Suprapubic skin (tissue), 4 donors: ENCODE data around the gene RPS8. TPM values are rescaled to one million over a fixed set of nuclear protein-coding genes. Genes with fewer than 3 reads are reported as not detected.
"Not testable (repeated sequence)": the region's sequence is repeated elsewhere in the genome, so short reads cannot be mapped to it uniquely, and the experiment has no call there.

Source experiments
- DNase-seq, 2 donors: peaks; one replicate each; pipeline ENCODE4 v3.0.0-alpha.2; 2019; ENCODE audit warnings: low spot score in 2 of 2
- H3K27ac ChIP-seq: fragments of 200-600 bp; sonication (generic); one replicate; pipeline ENCODE4 v1.5.1; 2019
- H3K27me3 ChIP-seq: fragments of 200-600 bp; sonication (generic); one replicate; pipeline ENCODE4 v1.5.1; 2019
- H3K36me3 ChIP-seq: fragments of 200-600 bp; sonication (generic); one replicate; pipeline ENCODE4 v1.5.1; 2019
- H3K4me1 ChIP-seq: fragments of 200-600 bp; sonication (generic); one replicate; pipeline ENCODE4 v1.5.1; 2019
- H3K4me3 ChIP-seq: fragments of 200-600 bp; sonication (generic); one replicate; pipeline ENCODE4 v1.5.1; 2019; ENCODE audit warnings: mild to moderate bottlenecking
- H3K9me3 ChIP-seq: fragments of 200-600 bp; sonication (generic); one replicate; pipeline ENCODE4 v1.5.1; 2019
- CTCF ChIP-seq, 2 donors: fragments of 200-600 bp in 1 of 2; fragments of 450-650 bp in 1 of 2; sonication (generic) in 1 of 2; IDR thresholded peaks; one replicate each; pipeline ENCODE4 v1.5.1; 2016 to 2019; ENCODE audit warnings: antibody characterized with exemption in 2 of 2, mild to moderate bottlenecking in 1 of 2, moderate library complexity in 1 of 2
- EP300 ChIP-seq: sonication (generic); formaldehyde crosslinking; IDR thresholded peaks from one replicate; pipeline ENCODE4 v1.6.1; 2017; ENCODE audit warnings: antibody characterized with exemption
- POLR2A ChIP-seq, 2 donors: fragments of 450-650 bp; IDR thresholded peaks; one replicate each; pipeline ENCODE4 v1.6.1; 2017; ENCODE audit warnings: antibody characterized with exemption in 2 of 2, mild to moderate bottlenecking in 2 of 2, moderate library complexity in 2 of 2
- POLR2AphosphoS5 ChIP-seq, 3 donors: sonication (generic); formaldehyde crosslinking; IDR thresholded peaks; one replicate each; pipeline ENCODE4 v1.6.1; 2017; ENCODE audit warnings: antibody characterized with exemption in 3 of 3
- WGBS: methylation state at CpG from one replicate; pipeline ENCODE4 v1.1.5; 2018; 5-methylcytosine and 5-hydroxymethylcytosine counted together
- total RNA-seq, 4 donors: library from RNA; depleted of rRNA; stranded (reverse); fragments of >200 nt; gene quantifications; one replicate each; pipeline ENCODE4 v1.1.0, GENCODE V29; 2016

The RPS8 gene
- total RNA-seq, 4 donors from 2014 or later: 1,858 to 3,271 (median 2,807) TPM

GRCh38 chr1:44819608-44820327 lies 44.4 kb downstream of the RPS8 start:
- H3K4me1 ChIP-seq: peaks cover 34% of the 10 kb centered on the region
- H3K9me3 ChIP-seq: no peaks in the 10 kb centered on the region
- H3K27me3 ChIP-seq: no peaks in the 10 kb centered on the region
- 2% methylated on average over 33 of the region's 33 CpGs for WGBS
- TF ChIP-seq POLR2AphosphoS5 (IDR thresholded peaks at IDR 0.05): peak; percentile 63 to 86 (median 65)
- peak; percentile 87 to 88 for TF ChIP-seq POLR2A (IDR thresholded peaks at IDR 0.05)
- TF ChIP-seq EP300: no peak
- DNase-seq: peak; percentile 90 to 93
- peak overlapping the region; percentile 91 for H3K27ac ChIP-seq
- H3K36me3 ChIP-seq: no peaks in the 10 kb centered on the region
- H3K4me3 ChIP-seq: peak overlapping the region; percentile 57

- TF ChIP-seq CTCF (IDR thresholded peaks at IDR 0.05) (no peak), POLR2A (IDR thresholded peaks at IDR 0.05) (no peak)
- peak in 1 of 2 donors; percentile 74 for DNase-seq
- Histone ChIP-seq H3K36me3 (no peaks in the 10 kb centered on the region), H3K9me3 (no peaks in the 10 kb centered on the region), H3K27ac (peak overlapping the region; percentile 91), H3K4me1 (peaks cover 26% of the 10 kb centered on the region), H3K27me3 (no peaks in the 10 kb centered on the region), H3K4me3 (peak overlapping the region; percentile 57)
- WGBS: 43% methylated on average over 16 of the region's 25 CpGs
Measured at GRCh38 chr1:44820328-44821239, 45.2 kb downstream of the RPS8 start.

GRCh38 chr1:44821240-44821715 lies 45.9 kb downstream of the RPS8 start:
- 87% methylated on average over 9 of the region's 9 CpGs for WGBS
- H3K27me3 ChIP-seq: no peaks in the 10 kb centered on the region
- DNase-seq: no peak
- H3K4me1 ChIP-seq: peaks cover 22% of the 10 kb centered on the region
- H3K27ac ChIP-seq: peak overlapping the region; percentile 91
- no peaks in the 10 kb centered on the region for H3K9me3 ChIP-seq
- no peak overlapping the region for H3K4me3 ChIP-seq
- no peaks in the 10 kb centered on the region for H3K36me3 ChIP-seq
- TF ChIP-seq POLR2A (IDR thresholded peaks at IDR 0.05): no peak
- TF ChIP-seq EP300: no peak
- TF ChIP-seq POLR2AphosphoS5 (IDR thresholded peaks at IDR 0.05): no peak
- no peak for TF ChIP-seq CTCF (IDR thresholded peaks at IDR 0.05)

- WGBS: 57% methylated on average over 2 of the region's 6 CpGs
- Histone ChIP-seq H3K27me3 (no peaks in the 10 kb centered on the region), H3K4me3 (no peak overlapping the region), H3K27ac (no peak overlapping the region), H3K36me3 (no peaks in the 10 kb centered on the region), H3K9me3 (no peaks in the 10 kb centered on the region), H3K4me1 (peaks cover 22% of the 10 kb centered on the region)
- TF ChIP-seq POLR2AphosphoS5 (IDR thresholded peaks at IDR 0.05) (no peak), POLR2A (IDR thresholded peaks at IDR 0.05) (no peak), CTCF (IDR thresholded peaks at IDR 0.05) (no peak), EP300 (no peak)
- no peak for DNase-seq
Measured at GRCh38 chr1:44822131-44822701, 46.9 kb downstream of the RPS8 start.

GRCh38 chr1:44822981-44823451 lies 47.7 kb downstream of the RPS8 start:
- no peak for DNase-seq
- peaks cover 19% of the 10 kb centered on the region for H3K4me1 ChIP-seq
- H3K27ac ChIP-seq: no peak overlapping the region
- H3K27me3 ChIP-seq: no peaks in the 10 kb centered on the region
- no peak overlapping the region for H3K4me3 ChIP-seq
- TF ChIP-seq POLR2A (IDR thresholded peaks at IDR 0.05) (no peak), POLR2AphosphoS5 (IDR thresholded peaks at IDR 0.05) (no peak), EP300 (no peak), CTCF (IDR thresholded peaks at IDR 0.05) (no peak)
- no peaks in the 10 kb centered on the region for H3K9me3 ChIP-seq
- 77% methylated on average over 7 of the region's 15 CpGs for WGBS
- H3K36me3 ChIP-seq: no peaks in the 10 kb centered on the region

- H3K9me3 ChIP-seq, DNase-seq, H3K27me3 ChIP-seq, H3K4me3 ChIP-seq, H3K27ac ChIP-seq, H3K36me3 ChIP-seq: not testable (repeated sequence)
- H3K4me1 ChIP-seq: peaks cover 10% of the 10 kb centered on the region
- WGBS: 92% methylated on average over 6 of the region's 6 CpGs
Measured at GRCh38 chr1:44824392-44824791, 49.1 kb downstream of the RPS8 start.
